Panc1 (cell line): ENCODE results near the gene LIX1. TPM values are rescaled to one million over a fixed set of nuclear protein-coding genes. Genes with fewer than 3 reads are reported as not detected.

Experiments
- ATAC-seq: fragments of 200-7000 bp; cut with Tn5 transposase; 2 replicates; pipeline ENCODE4 v1.9.1; 2020; ENCODE audit warnings: mild to moderate bottlenecking, moderate library complexity
- BruUV-seq: library from RNA; stranded (reverse); fragments of 400-500 nt; replicated peaks from 2 replicates; lab custom pipeline; 2021; lab: Mats Ljungman, UMichigan
- CTCF ChIA-PET: fragments of 300-600 bp; sonication (Branson Sonifier 250); formaldehyde crosslinking; loops from one replicate; lab custom pipeline; 2022; ENCODE audit warnings: antibody characterized with exemption; lab: Charles Lee
- POLR2A ChIA-PET: fragments of 300-600 bp; sonication (Branson Sonifier 250); formaldehyde crosslinking; loops from one replicate; lab custom pipeline; 2022; ENCODE audit warnings: antibody characterized with exemption; lab: Charles Lee
- DNase-seq: peaks from one replicate; pipeline ENCODE4 v3.0.0-alpha.2; 2010; ENCODE audit warnings: low read depth, low spot score
- H3K27ac ChIP-seq: 2 replicates; pipeline ENCODE4 v1.5.1; 2011; ENCODE audit warnings: mild to moderate bottlenecking, low read length, inconsistent platforms
- H3K27me3 ChIP-seq: fragments of 200-500 bp; sonication (Bioruptor generic); 2 replicates; pipeline ENCODE4 v1.6.0; 2014; ENCODE audit warnings: low read length, inconsistent platforms; ENCODE audit not compliant: control insufficient read depth, insufficient read depth
- H3K36me3 ChIP-seq: fragments of 200-500 bp; sonication (Bioruptor generic); 2 replicates; pipeline ENCODE4 v1.5.1; 2014; ENCODE audit warnings: inconsistent platforms, mild to moderate bottlenecking, low read length, moderate library complexity; ENCODE audit not compliant: control insufficient read depth, insufficient read depth
- H3K4me1 ChIP-seq: 2 replicates; pipeline ENCODE4 v1.5.1; 2011; ENCODE audit warnings: inconsistent platforms, mild to moderate bottlenecking, low read length, moderate library complexity; ENCODE audit not compliant: control insufficient read depth, insufficient read depth
- H3K4me3 ChIP-seq, 2 experiments: 2 replicates each; pipeline ENCODE4 v1.5.1; 2011 to 2012; ENCODE audit warnings: low read depth in 2 of 2, low read length in 2 of 2, mild to moderate bottlenecking in 2 of 2, inconsistent platforms in 1 of 2, moderate library complexity in 1 of 2
- H3K9me3 ChIP-seq: fragments of 200-500 bp; sonication (Bioruptor generic); 2 replicates; pipeline ENCODE4 v1.5.1; 2014; ENCODE audit warnings: low read depth, mild to moderate bottlenecking, inconsistent platforms, low read length, moderate library complexity; ENCODE audit not compliant: control insufficient read depth, insufficient read depth
- POLR2AphosphoS5 ChIP-seq: IDR thresholded peaks from 2 replicates; pipeline ENCODE4 v1.6.1; 2012; ENCODE audit warnings: mild to moderate bottlenecking, low read depth, low read length, moderate library complexity
- SIN3A ChIP-seq: IDR thresholded peaks from 2 replicates; pipeline ENCODE4 v1.6.1; 2012; ENCODE audit warnings: low read depth, mild to moderate bottlenecking, low read length, moderate library complexity, borderline replicate concordance; ENCODE audit not compliant: insufficient read depth
- TCF7L2 ChIP-seq: IDR thresholded peaks from 2 replicates; pipeline ENCODE4 v1.6.1; 2011; ENCODE audit warnings: mild to moderate bottlenecking, low read depth, low read length, inconsistent platforms
- in situ Hi-C: cut with HindIII; loops from 2 replicates; pipeline ENCODE4 v1.10.0; 2016; ENCODE audit warnings: low sequenced_read_pairs, low pct_unique_long_range_greater_than_20kb
- intact Hi-C: fragments of 100-400 bp; cut with micrococcal nuclease; formaldehyde crosslinking; loops from one replicate; pipeline ENCODE4 v1.10.0; 2022; ENCODE audit not compliant: unreplicated experiment
- total RNA-seq: library from RNA; stranded (reverse); gene quantifications from one replicate; pipeline ENCODE4 v1.2.1, GENCODE V29; 2021; ENCODE audit not compliant: unreplicated experiment
- TF ChIP-seq, protein P1 (sequence below), 2 experiments: IDR thresholded peaks; 2 replicates each; pipeline ENCODE4 v1.6.1; 2011 to 2012; ENCODE audit warnings: low read depth in 2 of 2, control low read depth in 1 of 2, low read length in 1 of 2, mild to moderate bottlenecking in 1 of 2, moderate library complexity in 1 of 2; ENCODE audit not compliant: insufficient read depth in 1 of 2
- TF ChIP-seq, protein P2 (sequence below): fragments of 450-650 bp; IDR thresholded peaks from 2 replicates; pipeline ENCODE4 v1.5.1; 2017; ENCODE audit warnings: mild to moderate bottlenecking

The LIX1 gene
- total RNA-seq, 1 experiment from 2014 or later = not detected

DNA sequence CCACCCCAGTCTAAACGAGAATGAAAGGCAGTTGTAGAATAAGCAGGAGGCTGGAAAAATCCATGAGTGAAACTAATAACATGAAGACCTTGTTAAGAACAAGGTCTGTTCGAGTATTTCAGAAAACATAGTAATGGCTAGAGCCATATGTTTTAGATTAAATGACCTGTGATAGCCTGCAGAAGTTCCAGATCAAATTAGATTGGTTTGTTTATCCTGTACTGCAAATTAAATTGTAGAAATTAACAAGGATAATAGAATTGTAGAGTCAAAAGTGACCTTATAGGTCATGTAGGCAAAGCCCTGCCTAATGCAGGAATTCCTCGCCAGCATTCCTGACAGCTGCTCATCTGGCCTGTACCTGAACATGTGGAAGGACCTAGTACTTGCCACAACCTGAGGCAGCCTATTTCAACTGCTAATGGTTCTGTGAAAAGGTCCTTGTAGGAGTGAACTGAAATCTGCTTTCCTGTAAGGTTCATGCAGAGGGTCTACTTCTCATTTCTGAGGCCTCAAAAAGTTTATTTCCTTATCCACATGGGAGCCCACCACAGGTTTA is 17.2 kb downstream of the LIX1 start:
- DNase-seq (no peak), ATAC-seq (no peak)
- ChIA-PET CTCF (no interaction called here), POLR2A (no interaction called here)
- H3K9me3 ChIP-seq = no peaks in the 10 kb centered on the region
- in situ Hi-C loops = no loop called here
- H3K27me3 ChIP-seq = peaks cover 31% of the 10 kb centered on the region
- TF ChIP-seq, protein P1, sequence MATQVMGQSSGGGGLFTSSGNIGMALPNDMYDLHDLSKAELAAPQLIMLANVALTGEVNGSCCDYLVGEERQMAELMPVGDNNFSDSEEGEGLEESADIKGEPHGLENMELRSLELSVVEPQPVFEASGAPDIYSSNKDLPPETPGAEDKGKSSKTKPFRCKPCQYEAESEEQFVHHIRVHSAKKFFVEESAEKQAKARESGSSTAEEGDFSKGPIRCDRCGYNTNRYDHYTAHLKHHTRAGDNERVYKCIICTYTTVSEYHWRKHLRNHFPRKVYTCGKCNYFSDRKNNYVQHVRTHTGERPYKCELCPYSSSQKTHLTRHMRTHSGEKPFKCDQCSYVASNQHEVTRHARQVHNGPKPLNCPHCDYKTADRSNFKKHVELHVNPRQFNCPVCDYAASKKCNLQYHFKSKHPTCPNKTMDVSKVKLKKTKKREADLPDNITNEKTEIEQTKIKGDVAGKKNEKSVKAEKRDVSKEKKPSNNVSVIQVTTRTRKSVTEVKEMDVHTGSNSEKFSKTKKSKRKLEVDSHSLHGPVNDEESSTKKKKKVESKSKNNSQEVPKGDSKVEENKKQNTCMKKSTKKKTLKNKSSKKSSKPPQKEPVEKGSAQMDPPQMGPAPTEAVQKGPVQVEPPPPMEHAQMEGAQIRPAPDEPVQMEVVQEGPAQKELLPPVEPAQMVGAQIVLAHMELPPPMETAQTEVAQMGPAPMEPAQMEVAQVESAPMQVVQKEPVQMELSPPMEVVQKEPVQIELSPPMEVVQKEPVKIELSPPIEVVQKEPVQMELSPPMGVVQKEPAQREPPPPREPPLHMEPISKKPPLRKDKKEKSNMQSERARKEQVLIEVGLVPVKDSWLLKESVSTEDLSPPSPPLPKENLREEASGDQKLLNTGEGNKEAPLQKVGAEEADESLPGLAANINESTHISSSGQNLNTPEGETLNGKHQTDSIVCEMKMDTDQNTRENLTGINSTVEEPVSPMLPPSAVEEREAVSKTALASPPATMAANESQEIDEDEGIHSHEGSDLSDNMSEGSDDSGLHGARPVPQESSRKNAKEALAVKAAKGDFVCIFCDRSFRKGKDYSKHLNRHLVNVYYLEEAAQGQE (IDR thresholded peaks at IDR 0.05; ENCODE audit: insufficient read depth in 1 of 2, low read depth in 2 of 2, low read length in 1 of 2) = no peak
- TF ChIP-seq POLR2AphosphoS5 = no peak
- no peak for TF ChIP-seq SIN3A
- no peak for TF ChIP-seq TCF7L2
- no peaks in the 10 kb centered on the region for H3K4me1 ChIP-seq
- no peak overlapping the region for H3K4me3 ChIP-seq
- H3K36me3 ChIP-seq = no peaks in the 10 kb centered on the region
- H3K27ac ChIP-seq = no peak overlapping the region
- intact Hi-C loops = no loop called here
- BruUV-seq = no TSS peak

DNA sequence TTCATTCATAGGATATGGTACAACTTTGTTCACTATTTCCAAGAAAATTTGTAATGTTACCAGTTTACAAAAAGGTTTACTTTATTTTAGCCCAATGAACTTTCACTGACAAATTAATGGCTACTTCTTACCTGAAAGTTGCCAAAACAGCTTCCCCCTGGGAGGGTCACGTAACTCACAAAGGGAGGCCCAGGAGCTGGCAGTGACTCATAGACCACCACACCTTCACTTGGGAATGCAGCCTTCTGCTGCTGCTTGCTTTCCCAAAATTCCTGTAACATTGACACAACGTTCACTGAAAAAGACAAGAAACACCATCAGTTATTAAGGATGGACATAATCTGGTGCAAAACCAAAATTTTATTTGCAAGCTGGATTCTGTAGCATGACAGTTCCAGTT is 18.1 kb downstream of the LIX1 start:
- no peaks in the 10 kb centered on the region for H3K36me3 ChIP-seq
- no peak overlapping the region for H3K27ac ChIP-seq
- no peaks in the 10 kb centered on the region for H3K9me3 ChIP-seq
- no peak overlapping the region for H3K4me3 ChIP-seq
- ATAC-seq (no peak), DNase-seq (no peak)
- intact Hi-C loops (no loop called here), in situ Hi-C loops (no loop called here)
- ChIA-PET CTCF (no interaction called here), POLR2A (no interaction called here)
- no TSS peak for BruUV-seq
- peaks cover 32% of the 10 kb centered on the region for H3K27me3 ChIP-seq
- no peaks in the 10 kb centered on the region for H3K4me1 ChIP-seq
- TF ChIP-seq, protein P2, sequence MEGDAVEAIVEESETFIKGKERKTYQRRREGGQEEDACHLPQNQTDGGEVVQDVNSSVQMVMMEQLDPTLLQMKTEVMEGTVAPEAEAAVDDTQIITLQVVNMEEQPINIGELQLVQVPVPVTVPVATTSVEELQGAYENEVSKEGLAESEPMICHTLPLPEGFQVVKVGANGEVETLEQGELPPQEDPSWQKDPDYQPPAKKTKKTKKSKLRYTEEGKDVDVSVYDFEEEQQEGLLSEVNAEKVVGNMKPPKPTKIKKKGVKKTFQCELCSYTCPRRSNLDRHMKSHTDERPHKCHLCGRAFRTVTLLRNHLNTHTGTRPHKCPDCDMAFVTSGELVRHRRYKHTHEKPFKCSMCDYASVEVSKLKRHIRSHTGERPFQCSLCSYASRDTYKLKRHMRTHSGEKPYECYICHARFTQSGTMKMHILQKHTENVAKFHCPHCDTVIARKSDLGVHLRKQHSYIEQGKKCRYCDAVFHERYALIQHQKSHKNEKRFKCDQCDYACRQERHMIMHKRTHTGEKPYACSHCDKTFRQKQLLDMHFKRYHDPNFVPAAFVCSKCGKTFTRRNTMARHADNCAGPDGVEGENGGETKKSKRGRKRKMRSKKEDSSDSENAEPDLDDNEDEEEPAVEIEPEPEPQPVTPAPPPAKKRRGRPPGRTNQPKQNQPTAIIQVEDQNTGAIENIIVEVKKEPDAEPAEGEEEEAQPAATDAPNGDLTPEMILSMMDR = no peak
- TF ChIP-seq SIN3A = no peak
- TF ChIP-seq TCF7L2 = no peak
- TF ChIP-seq POLR2AphosphoS5 = no peak
- TF ChIP-seq, protein P1 (IDR thresholded peaks at IDR 0.05; ENCODE audit: insufficient read depth in 1 of 2, low read depth in 2 of 2, low read length in 1 of 2) = no peak
